HUES64 (cell line): ENCODE measurements around the gene PROSER3.

Source experiments
- H3K27ac ChIP-seq: 2 replicates; pipeline ENCODE4 v1.7.0; 2013; ENCODE audit warnings: low read depth, low read length, inconsistent platforms
- H3K27me3 ChIP-seq: 2 replicates; pipeline ENCODE4 v1.6.1; 2013; ENCODE audit warnings: mild to moderate bottlenecking, low read length; ENCODE audit not compliant: insufficient read depth
- H3K36me3 ChIP-seq: 2 replicates; pipeline ENCODE4 v1.6.1; 2013; ENCODE audit warnings: mild to moderate bottlenecking, low read length; ENCODE audit not compliant: insufficient read depth
- H3K4me1 ChIP-seq: 2 replicates; pipeline ENCODE4 v1.6.1; 2013; ENCODE audit warnings: mild to moderate bottlenecking, low read length, moderate library complexity; ENCODE audit not compliant: insufficient read depth
- H3K4me3 ChIP-seq: 2 replicates; pipeline ENCODE4 v1.5.1; 2013; ENCODE audit warnings: mild to moderate bottlenecking, low read length, moderate library complexity
- H3K9ac ChIP-seq: 2 replicates; pipeline ENCODE4 v1.6.1; 2013; ENCODE audit warnings: mild to moderate bottlenecking, low read depth, low read length
- H3K9me3 ChIP-seq: 2 replicates; pipeline ENCODE4 v1.6.1; 2013; ENCODE audit warnings: low read depth, low read length; ENCODE audit not compliant: insufficient read depth
- WGBS: fragments of 150-250, 120-280 bp; methylation state at CpG from one replicate; pipeline ENCODE4 v1.1.7; 2013; ENCODE audit warnings: missing lambda C conversion rate; 5-methylcytosine and 5-hydroxymethylcytosine counted together

The PROSER3 gene

GRCh38 chr19:35775298-35776101 lies 17.5 kb downstream of the PROSER3 start, which contains the start of gene ARHGAP33:
TSS of gene ARHGAP33 (plus strand) at chr19:35775564. CDS start at chr19:35775659, 95 bp downstream.
- Histone ChIP-seq H3K36me3 (no peaks in the 10 kb centered on the region), H3K9ac (no peak within 1 kb of the TSS), H3K27me3 (peaks cover 23% of the 10 kb centered on the region), H3K27ac (no peak within 1 kb of the TSS), H3K9me3 (no peaks in the 10 kb centered on the region), H3K4me1 (peaks cover 17% of the 10 kb centered on the region), H3K4me3 (peak within 1 kb of the TSS; percentile 71)
- under 1% methylated on average over 82 of the region's 82 CpGs for WGBS

- Histone ChIP-seq H3K4me3 (peak overlapping the region; percentile 71), H3K36me3 (no peaks in the 10 kb centered on the region), H3K27me3 (peaks cover 23% of the 10 kb centered on the region), H3K9ac (no peak overlapping the region), H3K9me3 (no peaks in the 10 kb centered on the region), H3K27ac (no peak overlapping the region), H3K4me1 (peaks cover 17% of the 10 kb centered on the region)
- WGBS = 46% methylated on average over 13 of the region's 13 CpGs
These were observed 18.3 kb downstream of the PROSER3 start for GRCh38 chr19:35776102-35776788.

- 29% methylated on average over 19 of the region's 19 CpGs for WGBS
- H3K9ac ChIP-seq = no peak overlapping the region
- no peaks in the 10 kb centered on the region for H3K9me3 ChIP-seq
- H3K36me3 ChIP-seq = no peaks in the 10 kb centered on the region
- H3K4me1 ChIP-seq = peaks cover 17% of the 10 kb centered on the region
- peaks cover 23% of the 10 kb centered on the region for H3K27me3 ChIP-seq
- H3K4me3 ChIP-seq = no peak overlapping the region
- no peak overlapping the region for H3K27ac ChIP-seq
These were observed 19.3 kb downstream of the PROSER3 start for GRCh38 chr19:35777086-35777841.

- no peaks in the 10 kb centered on the region for H3K9me3 ChIP-seq
- no peak overlapping the region for H3K27ac ChIP-seq
- H3K9ac ChIP-seq = no peak overlapping the region
- peaks cover 20% of the 10 kb centered on the region for H3K27me3 ChIP-seq
- no peak overlapping the region for H3K4me3 ChIP-seq
- no peaks in the 10 kb centered on the region for H3K36me3 ChIP-seq
- peaks cover 17% of the 10 kb centered on the region for H3K4me1 ChIP-seq
- WGBS = 89% methylated on average over 7 of the region's 7 CpGs
These were observed 20.0 kb downstream of the PROSER3 start for GRCh38 chr19:35777961-35778360.

GRCh38 chr19:35779033-35779432 lies 21.1 kb downstream of the PROSER3 start:
- WGBS = 94% methylated on average over 8 of the region's 8 CpGs
- H3K36me3 ChIP-seq = no peaks in the 10 kb centered on the region
- peaks cover 16% of the 10 kb centered on the region for H3K27me3 ChIP-seq
- no peak overlapping the region for H3K4me3 ChIP-seq
- no peaks in the 10 kb centered on the region for H3K9me3 ChIP-seq
- peaks cover 17% of the 10 kb centered on the region for H3K4me1 ChIP-seq
- H3K27ac ChIP-seq = no peak overlapping the region
- no peak overlapping the region for H3K9ac ChIP-seq

- 91% methylated on average over 16 of the region's 16 CpGs for WGBS
- H3K4me1 ChIP-seq = peaks cover 17% of the 10 kb centered on the region
- peaks cover 16% of the 10 kb centered on the region for H3K27me3 ChIP-seq
- H3K27ac ChIP-seq = no peak overlapping the region
- no peaks in the 10 kb centered on the region for H3K36me3 ChIP-seq
- H3K9ac ChIP-seq = no peak overlapping the region
- H3K4me3 ChIP-seq = no peak overlapping the region
- no peaks in the 10 kb centered on the region for H3K9me3 ChIP-seq
These were observed 22.1 kb downstream of the PROSER3 start for GRCh38 chr19:35780058-35780457.

- Histone ChIP-seq H3K36me3 (no peaks in the 10 kb centered on the region), H3K9me3 (no peaks in the 10 kb centered on the region), H3K27me3 (peaks cover 16% of the 10 kb centered on the region), H3K9ac (no peak overlapping the region), H3K4me3 (no peak overlapping the region), H3K27ac (no peak overlapping the region), H3K4me1 (peaks cover 17% of the 10 kb centered on the region)
- 96% methylated on average over 20 of the region's 20 CpGs for WGBS
These were observed 22.7 kb downstream of the PROSER3 start for GRCh38 chr19:35780717-35781116.

- Histone ChIP-seq H3K36me3 (no peaks in the 10 kb centered on the region), H3K4me1 (peaks cover 12% of the 10 kb centered on the region)
- 27% methylated on average over 9 of the region's 9 CpGs for WGBS
These were observed 23.7 kb downstream of the PROSER3 start for GRCh38 chr19:35781650-35782049.

GRCh38 chr19:35782589-35782988 lies 24.6 kb downstream of the PROSER3 start:
- peaks cover 5% of the 10 kb centered on the region; the same call in 1 of the 2 replicates for H3K27me3 ChIP-seq
- H3K9me3 ChIP-seq = no peaks in the 10 kb centered on the region
- H3K36me3 ChIP-seq = no peaks in the 10 kb centered on the region
- H3K27ac ChIP-seq = no peak overlapping the region
- H3K4me3 ChIP-seq = no peak overlapping the region
- peaks cover 4% of the 10 kb centered on the region; the same call in 1 of the 2 replicates for H3K4me1 ChIP-seq
- H3K9ac ChIP-seq = no peak overlapping the region
- 94% methylated on average over 12 of the region's 12 CpGs for WGBS

More at GRCh38 chr19:35781650-35782049, 23.7 kb downstream of the PROSER3 start:
- Histone ChIP-seq H3K9ac (no peak overlapping the region), H3K4me3 (no peak overlapping the region), H3K27ac (no peak overlapping the region), H3K27me3 (peaks cover 11% of the 10 kb centered on the region), H3K9me3 (no peaks in the 10 kb centered on the region)

GRCh38 chr19:35783469-35784434 lies 25.8 kb downstream of the PROSER3 start:
- H3K27ac ChIP-seq = no peak overlapping the region
- no peaks in the 10 kb centered on the region for H3K27me3 ChIP-seq
- H3K9me3 ChIP-seq = no peaks in the 10 kb centered on the region
- no peak overlapping the region for H3K9ac ChIP-seq
- H3K36me3 ChIP-seq = no peaks in the 10 kb centered on the region
- peak overlapping the region; percentile 53 for H3K4me3 ChIP-seq
- no peaks in the 10 kb centered on the region for H3K4me1 ChIP-seq
- 45% methylated on average over 28 of the region's 28 CpGs for WGBS
